Measurements from ENCODE around the gene TECTA.

GRCh38 chr11:121211626-121212025 is 110.6 kb downstream of the TECTA start:
- TF ChIP-seq CTCF (IDR thresholded peaks at IDR 0.05) (no peak), SIN3A (IDR thresholded peaks at IDR 0.05; ENCODE audit: borderline replicate concordance, insufficient read depth, low read depth, low read length) (no peak), REST (IDR thresholded peaks at IDR 0.05; ENCODE audit: insufficient read depth in 1 of 2, low read depth in 2 of 2, low read length in 1 of 2) (no peak)
